ENCODE data around the gene PIK3R6.

DNA sequence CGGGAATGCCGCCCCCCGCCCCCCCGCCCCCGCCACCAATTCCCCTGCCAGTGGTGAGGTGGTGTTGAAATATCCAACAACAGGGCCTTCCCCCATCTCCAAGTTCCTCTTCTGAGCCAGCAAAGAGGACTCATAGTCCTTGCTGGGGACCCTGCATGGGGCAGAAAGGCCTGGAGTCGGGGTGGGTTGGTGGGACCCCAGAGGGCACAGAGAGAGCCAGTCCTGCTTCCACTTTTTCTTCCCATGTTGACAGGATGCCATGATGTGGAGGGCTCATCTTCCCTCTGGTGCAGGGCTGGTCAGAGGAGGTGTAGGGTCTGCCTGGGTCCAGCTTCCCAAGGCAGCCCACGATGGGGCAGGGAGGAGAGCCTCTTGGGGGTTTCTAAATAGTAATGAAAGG is 49.0 kb upstream of the PIK3R6 start:
- TF ChIP-seq CREB1 (IDR thresholded peaks at IDR 0.05; ENCODE audit: low read depth) (no peak), RAD21 (IDR thresholded peaks at IDR 0.05; ENCODE audit: low read depth) (no peak), CEBPB (IDR thresholded peaks at IDR 0.05) (no peak), EGR1 (IDR thresholded peaks at IDR 0.05) (no peak), TAF1 (IDR thresholded peaks at IDR 0.05; ENCODE audit: low read depth) (no peak), FOXM1 (IDR thresholded peaks at IDR 0.05; ENCODE audit: borderline replicate concordance, low read depth) (no peak), EP300 (IDR thresholded peaks at IDR 0.05; ENCODE audit: borderline replicate concordance) (no peak)
- TF ChIP-seq, protein P1, sequence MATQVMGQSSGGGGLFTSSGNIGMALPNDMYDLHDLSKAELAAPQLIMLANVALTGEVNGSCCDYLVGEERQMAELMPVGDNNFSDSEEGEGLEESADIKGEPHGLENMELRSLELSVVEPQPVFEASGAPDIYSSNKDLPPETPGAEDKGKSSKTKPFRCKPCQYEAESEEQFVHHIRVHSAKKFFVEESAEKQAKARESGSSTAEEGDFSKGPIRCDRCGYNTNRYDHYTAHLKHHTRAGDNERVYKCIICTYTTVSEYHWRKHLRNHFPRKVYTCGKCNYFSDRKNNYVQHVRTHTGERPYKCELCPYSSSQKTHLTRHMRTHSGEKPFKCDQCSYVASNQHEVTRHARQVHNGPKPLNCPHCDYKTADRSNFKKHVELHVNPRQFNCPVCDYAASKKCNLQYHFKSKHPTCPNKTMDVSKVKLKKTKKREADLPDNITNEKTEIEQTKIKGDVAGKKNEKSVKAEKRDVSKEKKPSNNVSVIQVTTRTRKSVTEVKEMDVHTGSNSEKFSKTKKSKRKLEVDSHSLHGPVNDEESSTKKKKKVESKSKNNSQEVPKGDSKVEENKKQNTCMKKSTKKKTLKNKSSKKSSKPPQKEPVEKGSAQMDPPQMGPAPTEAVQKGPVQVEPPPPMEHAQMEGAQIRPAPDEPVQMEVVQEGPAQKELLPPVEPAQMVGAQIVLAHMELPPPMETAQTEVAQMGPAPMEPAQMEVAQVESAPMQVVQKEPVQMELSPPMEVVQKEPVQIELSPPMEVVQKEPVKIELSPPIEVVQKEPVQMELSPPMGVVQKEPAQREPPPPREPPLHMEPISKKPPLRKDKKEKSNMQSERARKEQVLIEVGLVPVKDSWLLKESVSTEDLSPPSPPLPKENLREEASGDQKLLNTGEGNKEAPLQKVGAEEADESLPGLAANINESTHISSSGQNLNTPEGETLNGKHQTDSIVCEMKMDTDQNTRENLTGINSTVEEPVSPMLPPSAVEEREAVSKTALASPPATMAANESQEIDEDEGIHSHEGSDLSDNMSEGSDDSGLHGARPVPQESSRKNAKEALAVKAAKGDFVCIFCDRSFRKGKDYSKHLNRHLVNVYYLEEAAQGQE (IDR thresholded peaks at IDR 0.05; ENCODE audit: low read depth), result no peak

Measured in Ishikawa (cell line).